ENCODE results near the gene HUS1B.
"Not testable (repeated sequence)": the region's sequence is repeated elsewhere in the genome, so short reads cannot be mapped to it uniquely, and the experiment has no call there.

HUS1B gene

DNA sequence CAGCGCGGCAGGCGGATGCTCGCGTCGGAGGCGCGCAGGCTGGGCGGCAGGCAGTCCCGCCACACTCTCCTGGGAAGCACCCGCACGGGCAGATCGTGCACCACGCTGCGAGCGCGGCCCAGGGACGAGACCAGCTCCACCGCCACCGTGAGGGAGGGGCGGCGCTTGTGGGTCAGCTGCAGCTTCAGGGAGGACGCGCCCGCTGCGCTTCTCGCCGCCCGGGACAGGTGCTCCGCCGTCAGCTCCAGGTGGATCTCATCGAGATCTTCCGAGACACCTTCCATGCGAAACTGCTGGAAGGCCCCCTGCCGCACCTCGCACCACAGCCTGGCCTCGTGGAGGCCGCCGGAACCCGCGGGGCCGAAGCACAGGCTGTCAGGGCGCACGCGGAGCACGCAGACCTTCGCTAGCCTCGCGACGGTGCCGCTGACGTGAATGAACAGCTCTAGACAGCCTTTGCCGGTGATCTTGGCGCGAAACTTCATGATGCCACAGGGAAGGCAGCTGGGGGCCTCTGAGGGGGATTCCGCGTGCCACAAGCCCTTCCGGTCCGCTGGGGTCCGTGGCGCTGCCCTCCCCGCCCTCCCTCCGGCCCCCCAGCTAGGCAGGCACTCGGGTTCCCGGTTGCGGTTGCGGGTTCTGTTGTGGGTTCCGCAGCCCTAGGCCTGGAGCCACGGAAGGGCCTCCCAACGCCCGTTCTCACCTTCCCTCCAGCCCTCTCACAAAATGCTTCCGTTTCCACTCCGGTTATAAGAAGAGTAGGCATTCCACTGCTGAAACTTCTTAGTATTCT lies at the start of gene HUS1B:
Gene HUS1B, minus strand, starts transcription at position 641 of the 793 bp plus-strand sequence. Its CDS starts 156 bp downstream, at position 485.
- no peak for DNase-seq (ENCODE audit: low read depth)

GRCh38 chr6:706146-706545 lies 49.2 kb upstream of the HUS1B start:
- DNase-seq (ENCODE audit: low read depth), result peak; percentile 59

DNA sequence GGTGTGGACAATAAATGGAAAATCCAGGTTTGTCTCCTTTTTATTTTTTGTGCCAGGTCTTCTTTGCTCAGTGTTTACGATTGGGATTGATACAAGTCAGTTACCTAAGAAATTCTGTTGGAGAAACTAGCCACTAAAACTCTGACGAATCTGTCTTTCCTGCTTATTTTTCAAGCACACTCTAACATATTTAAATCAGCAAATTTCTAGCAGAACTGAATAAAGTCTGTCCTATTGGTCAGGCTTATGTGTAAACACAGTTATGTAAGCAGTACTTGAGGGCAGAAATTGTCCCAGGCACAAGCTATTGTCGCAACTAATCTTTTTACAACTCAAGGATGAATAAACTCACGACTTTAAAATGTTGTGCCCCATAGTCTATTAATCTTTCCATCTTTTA lies 48.1 kb upstream of the HUS1B start:
- no peak for DNase-seq (ENCODE audit: low read depth)

- peak; percentile 71 for DNase-seq (ENCODE audit: low read depth)
Observed at GRCh38 chr6:704046-704445, 47.1 kb upstream of the HUS1B start.

DNA sequence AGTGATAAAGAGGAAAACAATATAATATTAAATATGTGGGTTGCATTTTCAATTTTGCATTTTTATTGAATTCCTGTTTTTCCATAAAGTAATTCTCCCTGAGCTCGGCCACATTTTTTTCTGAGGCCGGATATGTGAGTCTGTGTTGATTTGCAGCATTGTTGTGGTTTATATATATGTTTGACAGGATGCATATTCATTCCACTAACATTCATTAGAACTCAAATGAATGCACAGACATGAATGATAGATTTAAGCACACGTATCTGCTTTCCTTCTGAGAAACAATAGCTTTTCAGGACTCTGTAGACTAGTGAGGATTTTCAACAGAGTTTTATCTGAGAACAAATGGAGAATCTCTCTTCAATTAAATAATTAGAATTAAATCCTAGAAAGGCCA lies 46.7 kb upstream of the HUS1B start:
- DNase-seq (ENCODE audit: low read depth), result no peak

- DNase-seq (ENCODE audit: low read depth), result no peak
Observed at GRCh38 chr6:701700-702479, 45.0 kb upstream of the HUS1B start.

DNA sequence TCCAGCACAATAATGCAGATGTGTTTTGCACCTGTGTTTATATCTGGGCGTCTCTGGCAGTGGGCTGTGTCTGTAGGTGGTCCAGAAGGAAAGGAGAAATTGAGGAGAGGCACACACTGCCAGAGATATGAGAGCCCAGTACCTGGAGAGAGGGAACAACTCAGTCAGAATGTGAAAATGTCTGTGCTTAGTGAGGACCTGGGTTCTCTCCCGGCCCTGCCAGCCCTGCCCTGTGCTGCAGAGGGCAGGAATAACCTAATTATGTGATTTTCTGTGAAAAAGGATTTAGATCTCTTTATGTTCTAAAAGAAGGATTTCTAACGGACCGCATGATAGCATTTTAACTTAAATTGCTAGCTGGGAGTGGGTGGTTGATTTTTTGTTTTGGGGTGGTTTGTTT lies 44.3 kb upstream of the HUS1B start:
- DNase-seq (ENCODE audit: low read depth), result no peak

- DNase-seq (ENCODE audit: low read depth), result no peak
Observed at GRCh38 chr6:700490-700889, 43.6 kb upstream of the HUS1B start.

DNA sequence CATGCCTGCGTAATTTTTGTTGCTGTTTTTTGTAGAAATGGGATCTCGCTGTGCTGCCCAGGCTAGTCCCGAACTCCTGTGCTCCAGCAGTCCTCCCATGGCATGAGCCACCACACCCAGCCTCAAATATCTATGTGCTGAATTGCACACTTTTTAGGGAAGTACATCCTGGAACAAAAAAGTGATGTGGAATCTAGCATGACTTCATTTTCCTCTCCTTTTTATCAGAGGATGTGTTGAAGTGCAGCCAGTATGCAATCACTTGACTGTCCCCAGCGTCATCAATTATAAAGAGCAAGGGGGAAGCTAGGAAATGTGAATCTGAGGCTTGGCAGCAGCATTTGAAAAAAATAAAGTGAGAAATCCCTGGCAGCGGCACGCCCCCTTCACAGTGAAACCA lies 42.4 kb upstream of the HUS1B start:
- no peak for DNase-seq (ENCODE audit: low read depth)

- not testable (repeated sequence) for DNase-seq (ENCODE audit: low read depth)
Observed at GRCh38 chr6:694431-695126, 37.7 kb upstream of the HUS1B start.

DNA sequence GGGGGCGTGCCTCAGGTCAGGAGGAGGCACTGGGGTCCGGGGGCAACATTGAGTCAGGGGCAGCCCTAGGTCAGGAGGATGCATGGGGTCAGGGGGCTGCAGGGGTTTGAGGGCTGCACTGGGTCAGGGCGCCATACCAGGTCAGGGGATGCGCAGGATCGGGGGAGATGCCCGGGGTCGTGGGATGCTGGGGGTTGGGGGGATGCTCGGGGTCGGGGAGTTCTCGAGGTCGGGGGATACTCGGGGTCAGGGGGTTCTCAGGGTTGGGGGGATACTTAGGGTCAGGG lies 36.8 kb upstream of the HUS1B start:
- DNase-seq (ENCODE audit: low read depth), result no peak

DNA sequence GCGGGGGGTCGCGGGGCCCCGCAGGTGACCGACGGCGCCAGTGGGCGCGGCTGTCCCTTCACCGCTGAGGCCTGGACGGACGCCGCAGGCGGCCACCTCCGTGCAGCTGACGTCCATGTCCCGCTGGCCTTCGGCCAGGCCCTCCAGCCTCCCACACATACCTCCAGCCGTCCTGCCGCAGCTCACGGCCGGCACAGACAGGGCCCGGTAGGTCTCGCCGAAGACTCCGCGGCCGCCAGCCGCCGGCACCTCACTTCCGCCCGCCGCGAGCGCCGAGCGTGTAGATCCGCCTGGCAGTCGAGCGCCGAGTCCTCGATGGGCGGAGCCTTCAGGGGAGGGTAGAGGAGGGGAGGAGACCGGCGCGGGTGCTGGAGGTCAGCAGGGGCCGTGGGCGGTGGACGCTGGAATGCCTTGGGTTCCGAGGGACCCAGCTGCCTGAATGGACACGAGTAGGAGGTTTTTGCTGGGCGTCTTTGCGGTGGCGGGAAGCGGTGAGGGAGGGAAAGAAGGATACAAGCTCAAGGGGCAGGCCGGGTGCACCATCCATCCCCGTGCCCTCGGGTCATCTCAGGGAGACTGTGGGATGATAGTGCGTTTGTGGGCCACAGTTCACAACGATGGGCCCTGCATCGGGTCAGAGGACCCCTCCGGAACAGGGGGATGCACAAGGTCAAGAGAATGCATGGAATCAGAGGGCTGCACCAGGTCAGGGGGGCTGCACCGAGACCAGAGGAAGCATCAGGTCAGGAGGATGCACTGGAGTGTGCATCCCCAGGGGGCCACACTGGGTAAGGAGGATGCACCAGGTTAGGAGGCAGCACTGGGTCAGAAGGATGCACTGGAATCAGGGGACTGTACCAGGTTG lies 36.2 kb upstream of the HUS1B start, which contains the start of gene EXOC2:
Gene EXOC2, minus strand, starts transcription at position 282 of the 865 bp plus-strand sequence. CDS start 55,321 bp downstream, outside the sequence.
- peak; percentile 86 for DNase-seq (ENCODE audit: low read depth)

DNA sequence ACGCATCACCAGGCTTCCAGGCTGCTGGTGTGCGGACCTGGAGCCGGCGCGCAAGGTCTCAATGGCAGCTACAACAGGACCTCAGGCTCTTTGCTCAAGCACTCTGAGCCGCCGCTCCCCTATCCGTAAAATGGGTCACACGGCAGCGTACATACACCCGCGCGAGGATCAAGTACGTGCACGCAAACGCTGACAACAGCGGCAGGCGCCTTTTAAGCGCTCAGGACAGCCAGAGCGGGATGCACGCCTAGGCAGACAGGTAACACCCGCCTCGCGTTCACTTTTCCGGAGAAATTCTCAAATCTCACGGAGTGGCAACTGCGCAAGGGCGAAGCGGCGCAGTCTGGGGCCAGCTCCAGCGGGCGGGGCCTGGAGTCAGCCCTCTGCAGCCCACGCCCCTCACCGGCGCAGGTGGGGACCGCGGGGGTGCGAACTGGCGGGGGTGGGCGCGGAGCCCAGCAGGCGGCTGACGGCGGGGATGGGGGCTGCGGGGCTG lies 35.5 kb upstream of the HUS1B start:
- peak; percentile 60 for DNase-seq (ENCODE audit: low read depth)

GRCh38 chr6:689223-689622 lies 32.3 kb upstream of the HUS1B start:
- DNase-seq (ENCODE audit: low read depth), result no peak

DNA sequence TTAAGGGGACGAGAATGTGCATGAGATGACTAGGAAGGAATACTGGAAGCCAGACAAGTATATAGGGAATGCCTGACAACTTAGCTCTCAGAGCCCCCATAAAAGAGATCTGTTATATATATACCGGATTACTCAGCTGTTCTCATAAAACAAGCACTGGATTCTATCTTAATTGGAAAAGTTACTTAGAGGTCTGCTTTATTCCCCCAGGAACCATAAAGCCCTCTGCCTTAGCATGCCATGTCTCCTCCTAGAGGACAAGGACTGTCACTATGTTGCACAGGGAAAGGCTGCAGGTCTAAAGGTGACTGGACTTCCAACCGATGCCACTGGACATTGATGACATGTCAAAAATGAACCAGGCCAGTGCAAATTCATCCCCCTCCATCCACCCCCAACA lies 29.6 kb upstream of the HUS1B start:
- DNase-seq (ENCODE audit: low read depth), result no peak

GRCh38 chr6:684831-685636 lies 28.1 kb upstream of the HUS1B start:
- peak; percentile 82 for DNase-seq (ENCODE audit: low read depth)

DNA sequence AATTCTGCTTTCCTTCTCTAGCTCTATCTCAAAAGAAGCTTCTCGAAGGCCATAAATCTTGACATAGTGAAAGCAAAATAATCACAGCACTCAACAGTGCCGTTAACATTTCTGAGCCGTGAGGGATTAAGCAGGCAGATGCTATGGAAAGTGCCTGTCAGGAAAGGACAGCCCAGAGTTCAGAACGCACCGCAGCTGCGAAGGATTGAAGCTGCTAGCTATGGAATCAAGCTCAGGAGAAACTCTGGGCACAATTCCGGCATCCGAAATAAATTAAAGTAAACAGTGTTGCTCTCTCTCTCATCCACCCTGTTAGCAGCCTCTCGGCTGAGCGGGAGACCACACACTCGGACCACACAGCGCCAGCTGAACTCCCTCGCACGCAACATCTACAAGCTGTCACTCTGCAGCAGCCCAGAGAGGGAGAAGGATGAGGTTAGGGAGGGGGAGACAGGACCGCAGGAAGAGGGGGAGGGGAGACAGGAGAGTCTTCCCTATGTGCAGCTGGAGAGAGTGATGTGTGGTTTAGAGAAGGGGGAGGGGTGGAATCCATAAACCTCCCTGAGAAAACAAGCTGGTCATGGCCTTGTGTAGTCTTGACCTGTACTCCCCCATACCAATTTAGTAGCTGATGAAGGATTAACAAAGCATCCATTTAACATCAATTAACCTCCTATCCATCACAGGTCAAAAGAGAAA lies 27.0 kb upstream of the HUS1B start:
- peak; percentile 79 for DNase-seq (ENCODE audit: low read depth)

GRCh38 chr6:680666-681340 lies 23.9 kb upstream of the HUS1B start:
- no peak for DNase-seq (ENCODE audit: low read depth)

- DNase-seq (ENCODE audit: low read depth), result no peak
Observed at GRCh38 chr6:680251-680650, 23.4 kb upstream of the HUS1B start.

DNA sequence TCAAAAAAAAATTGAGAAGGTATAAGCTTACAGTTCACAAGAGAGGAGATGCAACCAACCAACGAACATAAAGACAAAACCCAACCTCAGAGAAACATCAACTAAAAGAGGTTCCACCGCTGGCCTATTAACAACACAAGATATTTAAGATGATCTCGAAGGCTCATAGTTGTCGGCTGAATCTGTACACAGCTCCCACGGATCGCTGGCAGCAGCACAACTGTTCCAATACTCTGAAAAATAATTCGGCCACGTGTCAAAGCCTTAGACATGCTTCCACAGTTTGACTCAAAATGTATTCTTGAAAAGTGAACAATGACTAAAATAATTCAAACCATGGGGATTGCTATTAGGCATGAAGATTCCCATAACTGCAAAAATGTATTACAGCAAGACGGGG lies 22.4 kb upstream of the HUS1B start:
- DNase-seq (ENCODE audit: low read depth), result peak; percentile 84
